ENCODE data around the gene AHNAK2.

The AHNAK2 gene

GRCh38 chr14:104903990-104904389 is 74.2 kb downstream of the AHNAK2 start:
- no peak for DNase-seq (ENCODE audit: low read depth)
- H3K4me3 ChIP-seq (ENCODE audit: low read depth, low read length) = no peak overlapping the region
- TF ChIP-seq CTCF (IDR thresholded peaks at IDR 0.05; ENCODE audit: low read depth, low read length) (no peak), MYC (IDR thresholded peaks at IDR 0.05; ENCODE audit: low read depth, low read length) (no peak), MAX (IDR thresholded peaks at IDR 0.05; ENCODE audit: low read depth, low read length) (no peak), POLR2A (IDR thresholded peaks at IDR 0.05; ENCODE audit: extremely low read depth, insufficient read length) (no peak)

- TF ChIP-seq POLR2A (IDR thresholded peaks at IDR 0.05; ENCODE audit: extremely low read depth, insufficient read length) (no peak), MYC (IDR thresholded peaks at IDR 0.05; ENCODE audit: low read depth, low read length) (no peak), CTCF (IDR thresholded peaks at IDR 0.05; ENCODE audit: low read depth, low read length) (no peak), MAX (IDR thresholded peaks at IDR 0.05; ENCODE audit: low read depth, low read length) (no peak)
- no peak for DNase-seq (ENCODE audit: low read depth)
- no peak overlapping the region for H3K4me3 ChIP-seq (ENCODE audit: low read depth, low read length)
These were observed 77.3 kb downstream of the AHNAK2 start for GRCh38 chr14:104900639-104901512.

GRCh38 chr14:104899781-104900180 is 78.4 kb downstream of the AHNAK2 start:
- no peak overlapping the region for H3K4me3 ChIP-seq (ENCODE audit: low read depth, low read length)
- no peak for TF ChIP-seq POLR2A (IDR thresholded peaks at IDR 0.05; ENCODE audit: extremely low read depth, insufficient read length)
- no peak for DNase-seq (ENCODE audit: low read depth)

- TF ChIP-seq MAX (IDR thresholded peaks at IDR 0.05; ENCODE audit: low read depth, low read length) (no peak), MYC (IDR thresholded peaks at IDR 0.05; ENCODE audit: low read depth, low read length) (no peak), CTCF (IDR thresholded peaks at IDR 0.05; ENCODE audit: low read depth, low read length) (no peak)
These were observed 79.2 kb downstream of the AHNAK2 start for GRCh38 chr14:104898870-104899510.

GRCh38 chr14:104898195-104898558 is 80.0 kb downstream of the AHNAK2 start:
- TF ChIP-seq MAX (IDR thresholded peaks at IDR 0.05; ENCODE audit: low read depth, low read length) = no peak
- TF ChIP-seq POLR2A (IDR thresholded peaks at IDR 0.05; ENCODE audit: extremely low read depth, insufficient read length) = no peak
- TF ChIP-seq CTCF (IDR thresholded peaks at IDR 0.05; ENCODE audit: low read depth, low read length) = no peak
- no peak for TF ChIP-seq MYC (IDR thresholded peaks at IDR 0.05; ENCODE audit: low read depth, low read length)
- H3K4me3 ChIP-seq (ENCODE audit: low read depth, low read length) = no peak overlapping the region
- DNase-seq (ENCODE audit: low read depth) = no peak

More at GRCh38 chr14:104898870-104899510, 79.2 kb downstream of the AHNAK2 start:
- no peak for DNase-seq (ENCODE audit: low read depth)
- H3K4me3 ChIP-seq (ENCODE audit: low read depth, low read length) = no peak overlapping the region

Data from NB4 (cell line).